UCSD-AML1 (cell line): Measurements from ENCODE around the gene MRPS22.
"Not testable (repeated sequence)": the region's sequence is repeated elsewhere in the genome, so short reads cannot be mapped to it uniquely, and the experiment has no call there.

Experiments
- DNase-seq: peaks from one replicate; lab custom pipeline; 2025; ENCODE audit not compliant: unreplicated experiment; lab: John Stamatoyannopoulos, UW

MRPS22 gene

DNA sequence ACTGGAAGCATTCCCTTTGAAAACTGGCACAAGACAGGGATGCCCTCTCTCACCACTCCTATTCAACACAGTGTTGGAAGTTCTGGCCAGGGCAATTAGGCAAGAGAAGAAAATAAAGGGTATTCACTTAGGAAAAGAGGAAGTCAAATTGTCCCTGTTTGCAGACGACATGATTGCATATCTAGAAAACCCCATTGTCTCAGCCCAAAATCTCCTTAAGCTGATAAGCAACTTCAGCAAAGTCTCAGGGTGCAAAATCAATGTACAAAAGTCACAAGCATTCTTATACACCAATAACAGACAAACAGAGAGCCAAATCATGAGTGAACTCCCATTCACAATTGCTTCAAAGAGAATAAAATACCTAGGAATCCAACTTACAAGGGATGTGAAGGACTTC is 9.1 kb upstream of the MRPS22 start:
- DNase-seq: not testable (repeated sequence)

- DNase-seq: no peak
Measured at GRCh38 chr3:139338405-139338804, 5.4 kb upstream of the MRPS22 start.

GRCh38 chr3:139339219-139339906 is 4.5 kb upstream of the MRPS22 start:
- peak; percentile 36 for DNase-seq

- DNase-seq: no peak
Measured at GRCh38 chr3:139340784-139341183, 3.0 kb upstream of the MRPS22 start.

- DNase-seq: no peak
Measured at GRCh38 chr3:139342054-139342453, 1.8 kb upstream of the MRPS22 start.

GRCh38 chr3:139346771-139347170 is 3.0 kb downstream of the MRPS22 start:
- no peak for DNase-seq

DNA sequence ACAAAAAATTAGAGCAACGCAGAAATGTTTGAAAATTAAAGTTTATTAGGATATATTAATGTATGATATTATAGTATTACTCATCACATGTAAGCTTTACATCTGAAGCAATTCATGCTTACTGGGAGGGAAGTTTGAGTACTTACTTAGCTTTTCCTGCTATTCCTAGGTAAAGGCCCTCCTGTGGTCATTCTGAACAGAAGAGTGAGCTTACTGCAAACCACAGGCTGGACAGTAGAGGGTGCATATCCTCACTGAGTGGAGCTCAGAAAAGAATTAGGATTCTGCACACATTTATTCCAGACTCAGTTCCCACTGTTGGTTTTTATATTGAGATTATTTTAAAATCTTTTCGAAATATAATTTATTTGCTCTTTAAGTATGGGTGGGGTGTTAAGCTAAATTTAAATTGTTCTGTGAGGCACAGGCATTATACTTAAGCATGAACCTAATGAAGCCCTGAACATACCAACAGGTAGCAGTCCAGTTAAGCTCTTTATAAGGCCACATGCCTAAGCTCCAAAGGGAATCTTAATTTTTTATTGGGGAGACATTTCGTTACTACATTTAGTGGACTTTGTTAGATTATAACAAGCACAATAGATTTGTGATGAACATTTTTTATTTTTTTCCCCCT is 10.2 kb downstream of the MRPS22 start:
- DNase-seq: no peak

DNA sequence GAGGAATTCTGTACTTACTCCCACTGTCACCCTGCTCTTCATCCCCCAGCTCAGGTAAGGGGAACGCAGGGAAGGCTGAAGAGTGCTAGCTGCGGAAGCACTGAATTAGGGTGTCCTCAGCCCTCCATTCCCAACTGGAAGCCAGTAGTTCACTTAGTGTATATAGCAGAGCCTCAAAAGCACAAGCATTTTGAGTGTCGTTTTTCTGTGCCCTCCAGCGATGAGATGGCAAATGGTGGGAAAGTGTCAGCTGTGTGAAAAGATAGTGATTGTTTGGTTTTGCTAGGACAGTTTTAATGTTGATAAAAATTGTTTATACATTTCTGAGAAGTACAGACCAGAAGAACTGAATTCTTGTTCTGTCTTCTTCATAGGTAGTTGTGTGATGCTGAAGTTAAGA is 10.8 kb downstream of the MRPS22 start:
- DNase-seq: no peak

DNA sequence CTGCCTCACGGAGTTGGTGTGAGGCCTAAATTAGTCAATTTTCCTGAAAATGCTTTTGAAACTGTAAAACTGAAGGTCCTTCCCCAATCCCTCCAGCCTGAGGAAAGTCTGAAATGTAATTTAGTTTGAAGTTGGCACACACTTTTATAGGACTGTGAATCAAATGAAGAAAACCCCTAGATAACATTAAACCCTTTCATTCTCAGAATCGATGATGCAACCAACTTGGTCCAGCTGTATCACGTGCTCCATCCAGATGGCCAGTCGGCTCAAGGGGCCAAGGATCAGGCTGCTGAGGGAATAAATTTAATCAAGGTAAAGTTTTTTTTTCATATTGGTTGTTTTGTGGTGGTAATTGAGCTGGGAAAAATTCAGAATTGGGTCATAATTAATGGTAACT is 11.7 kb downstream of the MRPS22 start:
- no peak for DNase-seq

GRCh38 chr3:139355891-139356290 is 12.1 kb downstream of the MRPS22 start:
- DNase-seq: no peak

DNA sequence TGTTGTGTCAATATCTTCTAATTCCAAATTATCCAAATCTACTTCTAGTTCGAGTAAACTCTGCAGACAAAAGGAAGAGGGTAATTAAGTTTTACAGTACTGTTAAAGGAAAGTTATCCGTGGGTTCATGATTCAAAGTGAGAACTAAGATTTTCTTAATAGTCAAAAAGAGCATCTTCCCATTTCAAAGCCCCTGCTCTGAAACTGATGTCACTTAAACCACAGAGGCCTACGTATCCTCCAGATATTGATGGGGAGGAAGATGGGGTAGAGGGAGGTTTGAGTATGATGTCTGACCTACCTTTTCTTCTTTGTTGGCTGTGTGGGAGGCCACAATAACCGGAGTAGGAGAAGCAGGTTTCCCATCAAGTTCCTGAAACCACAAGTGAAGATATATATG is 14.1 kb downstream of the MRPS22 start:
- no peak for DNase-seq

GRCh38 chr3:139358841-139359562 is 15.2 kb downstream of the MRPS22 start:
- no peak for DNase-seq

DNA sequence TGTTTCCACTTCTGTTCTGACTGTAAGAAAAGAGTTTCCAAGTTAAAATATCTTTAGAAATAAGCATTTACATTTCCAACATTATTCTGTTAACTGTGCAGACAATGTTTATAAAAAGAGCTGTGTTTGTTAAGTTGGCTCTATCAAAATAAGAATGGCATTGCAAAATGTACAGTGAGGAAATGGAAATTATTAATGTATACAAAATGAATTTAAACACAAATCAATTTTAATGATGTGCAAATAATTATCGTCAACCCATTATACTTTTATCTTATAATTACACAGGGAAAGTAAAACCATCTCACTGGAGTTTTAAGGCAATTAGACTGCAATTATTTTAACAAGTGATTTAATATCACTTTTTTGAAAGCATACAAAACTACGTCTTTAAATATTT is 17.5 kb downstream of the MRPS22 start:
- no peak for DNase-seq

DNA sequence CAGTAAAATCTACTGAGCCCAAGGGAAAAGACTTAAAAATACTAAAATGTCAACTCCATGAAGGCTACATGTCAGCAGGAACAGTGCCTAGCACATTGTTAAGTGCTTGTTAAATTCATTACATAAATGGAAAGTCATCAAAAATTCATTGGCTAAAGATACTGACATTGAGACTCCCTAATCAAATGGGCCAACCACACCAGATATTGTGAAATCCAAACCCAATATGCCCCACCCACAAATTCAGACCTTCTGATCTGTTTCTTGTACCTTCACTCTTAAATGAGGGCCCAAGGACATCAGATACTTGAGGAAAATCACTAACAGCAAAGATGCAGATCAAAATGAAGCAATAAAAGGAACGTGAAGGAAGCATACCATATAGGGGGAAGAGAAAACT is 20.7 kb downstream of the MRPS22 start:
- DNase-seq: no peak

- DNase-seq: no peak
Measured at GRCh38 chr3:139374099-139374498, 30.3 kb downstream of the MRPS22 start.

DNA sequence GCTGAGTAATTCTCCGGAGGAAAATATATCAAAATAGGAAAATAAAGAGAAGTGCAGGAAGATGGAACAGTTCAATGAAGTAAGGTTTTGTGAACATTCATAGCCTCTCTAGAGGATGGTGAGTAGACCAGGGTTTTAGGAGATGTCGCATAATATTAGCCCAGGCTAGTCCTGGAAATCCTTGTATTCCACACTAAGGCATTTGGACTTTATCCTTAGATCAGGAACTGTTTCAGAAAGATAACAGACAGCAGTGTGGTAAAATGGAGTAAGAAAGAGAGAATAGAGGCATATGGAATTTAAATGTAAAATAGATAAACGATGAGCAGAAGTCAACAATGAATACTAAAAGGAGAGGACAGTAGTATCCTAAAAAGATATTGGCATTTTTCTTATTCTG is 33.6 kb downstream of the MRPS22 start:
- DNase-seq: no peak

- no peak for DNase-seq
Measured at GRCh38 chr3:139378587-139379241, 34.9 kb downstream of the MRPS22 start.

- DNase-seq: no peak
Measured at GRCh38 chr3:139380575-139380974, 36.8 kb downstream of the MRPS22 start.

GRCh38 chr3:139382291-139382690 is 38.5 kb downstream of the MRPS22 start:
- not testable (repeated sequence) for DNase-seq

GRCh38 chr3:139388077-139388476 is 44.3 kb downstream of the MRPS22 start:
- no peak for DNase-seq

DNA sequence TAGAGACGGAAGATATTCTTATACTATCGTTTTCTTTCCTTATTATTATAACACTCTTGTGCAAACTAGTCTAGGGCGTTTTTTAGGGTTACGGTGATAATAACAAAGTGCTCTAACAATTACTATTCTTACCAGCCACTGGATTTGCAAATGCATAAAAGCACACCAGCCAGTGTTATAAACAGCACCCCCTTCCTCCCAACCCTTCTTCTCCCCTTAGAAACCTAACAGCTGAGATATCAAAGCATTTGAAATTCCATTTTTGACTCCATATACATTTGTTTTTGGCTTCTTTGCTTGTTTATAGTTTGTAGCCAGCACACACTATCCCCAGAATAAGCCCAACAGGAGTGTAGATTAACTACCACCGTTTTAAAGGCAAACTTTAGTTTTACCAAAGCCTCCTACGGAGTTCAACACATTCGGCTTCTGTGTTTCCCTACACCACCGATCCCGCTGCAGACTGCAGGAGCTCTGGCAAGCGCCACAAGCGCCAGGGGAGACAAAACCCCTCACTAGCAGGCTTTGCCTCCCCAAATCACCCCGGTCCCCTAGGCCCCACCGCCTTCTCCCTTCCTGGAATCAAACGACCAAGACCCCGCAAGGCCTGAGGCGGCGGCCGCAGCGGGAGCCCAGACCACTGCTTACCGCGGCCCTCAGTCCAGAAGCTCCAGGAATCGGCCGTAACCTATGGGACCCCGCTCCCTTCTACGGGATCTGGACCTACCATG is 45.2 kb downstream of the MRPS22 start:
- no peak for DNase-seq
